ENCODE results near the gene USP13.

The USP13 gene

DNA sequence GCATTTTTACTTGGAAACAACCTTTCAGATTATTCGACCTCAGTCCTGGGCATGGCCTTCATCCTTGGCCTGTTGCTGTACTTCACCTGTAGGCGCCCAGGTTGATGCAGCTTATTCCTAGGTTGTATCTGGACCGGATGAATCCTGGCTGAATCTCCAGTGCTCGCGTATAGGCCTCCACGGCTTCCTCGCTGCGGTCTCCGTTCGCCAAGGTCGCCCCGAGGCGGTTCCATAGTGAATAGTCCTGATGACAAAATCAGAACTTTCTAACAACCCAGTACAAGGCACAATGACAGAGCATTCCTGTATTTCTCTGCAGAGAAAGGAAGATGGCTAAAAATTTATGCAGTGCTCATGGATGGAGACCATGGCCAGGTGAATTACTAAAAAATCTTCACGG is 154.7 kb downstream of the USP13 start:
- DNase-seq, result no peak

DNA sequence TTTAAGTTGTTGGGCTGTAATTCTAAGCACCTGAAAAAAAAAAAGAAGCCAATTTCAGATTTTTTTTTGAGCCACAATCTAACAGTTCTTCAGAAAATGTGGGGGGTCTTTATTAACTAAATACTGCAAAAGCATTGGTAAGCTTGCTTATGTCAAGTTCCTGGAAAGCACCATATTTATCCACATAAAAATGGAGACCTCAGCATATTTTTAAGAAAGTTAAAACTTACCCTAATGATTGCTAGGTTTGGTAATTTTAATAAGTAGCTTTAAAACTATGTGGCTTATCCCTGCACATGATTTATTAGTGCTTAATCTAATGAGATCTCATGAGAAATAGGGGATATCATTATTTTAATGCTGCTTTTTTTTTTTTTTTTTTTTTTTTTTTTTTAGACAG is 156.8 kb downstream of the USP13 start:
- DNase-seq, result no peak

DNA sequence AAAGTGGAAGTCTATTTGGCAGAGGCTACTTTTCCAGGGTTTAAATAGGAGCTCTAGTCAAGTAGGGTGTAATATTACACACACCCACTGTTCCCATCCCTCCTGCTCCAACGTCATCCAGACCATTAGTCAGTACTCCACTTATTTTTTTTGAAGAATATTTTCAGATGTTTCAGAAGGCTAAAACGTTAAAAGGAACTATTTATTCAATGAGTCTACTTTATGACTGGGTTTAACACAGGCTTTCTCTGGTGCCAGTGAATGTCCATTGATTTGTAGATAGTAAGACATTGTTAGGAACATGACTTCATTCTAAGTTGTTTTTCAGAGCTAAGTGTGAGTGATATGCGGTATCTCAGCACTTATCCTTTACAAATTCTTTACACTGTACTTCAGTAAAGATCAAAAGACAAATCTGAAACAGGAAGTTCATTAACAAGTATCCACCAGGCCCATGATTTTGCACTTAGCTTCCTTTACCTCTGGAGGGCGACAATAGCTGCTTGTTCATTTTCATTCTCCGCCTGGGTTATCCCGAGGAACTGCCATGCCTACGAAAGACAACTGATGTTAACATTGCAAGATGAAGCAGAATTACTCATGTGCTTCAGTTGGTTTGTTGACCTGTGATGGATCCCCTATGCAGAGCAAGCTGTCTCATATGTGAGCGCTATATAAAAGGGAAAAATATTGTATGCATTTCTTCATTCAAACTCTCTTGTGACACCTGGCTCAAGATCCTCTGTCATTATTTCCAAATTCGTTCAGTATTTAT is 158.7 kb downstream of the USP13 start:
- no peak for DNase-seq

DNA sequence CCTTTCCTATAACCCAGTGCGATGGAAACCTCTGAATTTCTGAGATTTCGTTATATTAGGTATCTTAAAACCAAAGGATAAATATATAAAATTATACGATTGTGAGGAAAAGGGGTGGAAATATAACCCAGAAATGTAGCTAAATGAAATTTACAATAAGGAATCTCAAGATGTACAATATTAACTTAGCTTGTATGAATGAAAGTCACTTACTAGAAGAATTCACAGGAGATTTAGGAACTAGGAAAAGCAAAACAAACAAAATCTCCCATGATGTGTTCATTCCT is 159.2 kb downstream of the USP13 start:
- no peak for DNase-seq

DNA sequence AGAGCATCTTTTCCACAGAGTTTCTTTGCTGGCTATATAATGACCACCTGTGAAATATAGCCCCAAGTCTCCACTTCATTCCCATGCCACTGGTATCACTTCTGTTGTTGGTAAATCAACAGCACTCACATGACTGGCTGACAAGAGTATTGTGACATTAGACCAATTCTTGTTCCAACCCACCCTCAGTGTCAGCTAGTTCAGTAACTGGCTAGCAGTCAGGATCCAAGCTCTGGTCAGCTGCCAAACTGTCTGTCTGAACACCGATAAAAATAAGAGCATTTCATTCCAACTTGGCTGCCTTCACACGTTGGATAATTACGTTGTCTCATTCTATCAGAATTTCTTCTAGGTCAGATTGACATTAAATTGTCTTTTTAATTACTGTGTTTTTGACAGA is 166.5 kb downstream of the USP13 start:
- no peak for DNase-seq

DNA sequence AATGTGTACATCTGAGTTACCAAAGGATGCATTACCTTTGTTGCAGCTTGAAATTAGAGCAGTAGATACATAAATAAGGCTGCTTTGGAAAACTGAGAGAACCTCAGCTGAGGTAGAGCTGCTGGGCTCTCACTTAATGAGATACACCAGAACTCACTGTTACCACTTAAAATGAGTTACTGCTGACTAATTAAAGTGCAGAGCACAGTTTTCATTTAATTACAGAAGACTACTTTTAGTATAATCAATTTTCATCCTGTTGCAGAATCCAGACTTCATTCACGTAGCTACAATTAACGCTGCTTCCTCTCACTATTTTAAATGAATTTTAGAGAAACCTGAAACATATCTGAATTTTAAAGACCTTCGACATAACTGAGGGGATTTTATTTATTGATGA is 169.5 kb downstream of the USP13 start:
- no peak for DNase-seq

DNA sequence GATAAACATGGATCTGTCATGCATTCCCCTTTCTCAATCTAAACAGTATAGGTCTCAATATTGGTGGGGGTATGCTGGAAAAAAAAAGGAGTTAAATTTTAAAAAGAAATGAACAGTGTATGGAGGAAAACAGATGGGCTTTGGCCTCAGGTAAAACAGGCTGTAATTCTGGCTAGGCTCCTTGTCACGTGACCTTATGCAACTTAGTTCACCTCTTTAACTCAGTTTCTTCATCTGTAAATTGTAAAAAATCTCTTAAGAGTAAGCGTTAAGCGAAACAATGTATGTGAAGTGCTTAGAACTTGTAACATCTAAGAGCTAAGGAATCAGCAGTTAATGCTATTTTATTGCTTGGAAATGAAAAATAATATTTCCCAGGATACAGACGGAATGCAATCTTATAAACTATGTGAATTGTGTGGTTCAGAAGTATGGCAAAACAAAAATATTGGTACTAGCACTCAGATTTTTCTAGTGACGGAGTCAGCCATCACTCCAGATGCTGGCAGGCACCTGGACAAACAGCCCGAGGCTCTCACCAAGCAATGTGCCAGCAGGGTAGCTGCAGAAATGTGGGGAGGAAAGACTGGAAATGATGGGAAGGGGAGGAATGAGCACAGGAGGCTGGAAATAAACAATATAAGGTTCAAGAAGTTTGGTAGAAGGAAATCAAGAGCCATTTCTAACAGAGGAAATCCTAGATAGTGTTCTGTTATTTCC is 172.8 kb downstream of the USP13 start:
- DNase-seq, result no peak

DNA sequence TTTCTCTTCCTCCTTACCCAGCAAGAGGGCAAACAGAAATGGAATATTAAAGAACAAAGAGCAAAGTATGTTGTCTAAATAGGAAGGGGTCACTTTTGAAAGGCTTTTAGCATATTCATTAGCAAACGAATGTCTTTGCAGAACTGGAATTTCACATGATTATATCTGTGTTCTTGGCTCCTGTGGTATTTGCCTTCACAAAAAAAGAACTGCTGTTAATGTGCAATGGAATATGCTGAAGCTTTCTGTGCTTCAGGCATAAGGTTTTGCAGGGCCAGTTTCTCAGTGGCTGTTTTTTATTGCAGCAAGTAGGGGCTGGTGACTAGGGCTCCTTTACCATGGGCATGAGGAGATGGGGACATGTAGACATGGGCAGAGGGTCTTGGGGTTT is 173.4 kb downstream of the USP13 start:
- no peak for DNase-seq

DNA sequence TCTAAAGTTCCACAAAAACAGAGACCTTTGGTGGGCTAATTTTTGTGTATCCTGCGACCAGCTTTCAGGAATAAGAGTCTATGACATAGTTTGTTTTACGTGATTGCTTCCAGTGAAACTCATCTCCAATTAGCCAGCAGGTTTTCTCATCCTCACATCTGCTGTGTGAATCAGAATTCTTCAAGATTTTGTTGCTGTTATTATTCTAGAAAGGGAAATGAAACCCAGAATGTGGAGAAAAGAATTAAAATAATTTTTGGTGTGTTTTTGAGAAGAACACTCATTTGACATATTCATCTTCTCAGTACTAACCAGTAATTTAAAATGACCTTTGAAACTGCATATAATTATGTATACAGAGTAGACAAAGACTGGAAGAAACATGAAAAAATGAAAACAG is 175.9 kb downstream of the USP13 start:
- no peak for DNase-seq

DNA sequence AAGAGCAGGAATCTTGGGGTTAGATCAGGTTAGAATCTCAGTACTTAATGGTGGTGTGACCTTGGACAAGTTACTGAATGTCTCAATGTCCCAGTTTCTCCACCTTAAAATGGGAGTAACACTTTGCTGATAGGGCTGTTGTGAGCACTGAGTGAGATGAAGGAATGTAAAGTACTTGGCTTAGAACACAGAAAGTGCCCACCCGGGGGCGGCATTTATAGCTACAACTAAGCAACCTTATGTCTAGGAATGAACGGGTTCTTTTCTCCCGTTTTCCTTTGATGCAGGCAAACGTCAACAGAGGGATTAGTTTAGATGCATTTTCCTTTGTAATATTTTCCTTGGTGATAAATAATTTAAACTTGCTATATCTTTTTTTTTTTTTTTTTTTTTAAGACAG is 176.6 kb downstream of the USP13 start:
- no peak for DNase-seq

DNA sequence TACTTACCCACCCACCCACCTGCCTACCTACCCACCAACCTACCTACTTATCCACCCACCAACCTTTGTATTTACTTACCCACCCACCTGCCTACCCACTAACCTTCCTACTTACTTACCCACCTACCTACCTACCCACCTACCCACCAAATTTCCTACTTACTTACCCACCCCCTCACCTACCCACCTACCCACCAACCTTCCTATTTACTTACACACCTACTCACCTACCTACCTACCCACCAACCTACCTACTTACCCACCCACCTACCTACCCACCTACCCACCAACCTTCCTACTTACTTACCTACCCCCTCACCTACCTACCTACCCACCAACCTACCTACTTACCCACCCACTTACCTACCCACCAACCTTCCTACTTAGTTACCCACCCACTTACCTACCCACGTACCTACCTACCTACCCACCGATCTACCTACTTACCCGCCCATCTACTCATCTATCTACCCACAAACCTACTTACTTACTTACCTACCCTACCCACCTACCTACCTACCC is 179.6 kb downstream of the USP13 start:
- no peak for DNase-seq

DNA sequence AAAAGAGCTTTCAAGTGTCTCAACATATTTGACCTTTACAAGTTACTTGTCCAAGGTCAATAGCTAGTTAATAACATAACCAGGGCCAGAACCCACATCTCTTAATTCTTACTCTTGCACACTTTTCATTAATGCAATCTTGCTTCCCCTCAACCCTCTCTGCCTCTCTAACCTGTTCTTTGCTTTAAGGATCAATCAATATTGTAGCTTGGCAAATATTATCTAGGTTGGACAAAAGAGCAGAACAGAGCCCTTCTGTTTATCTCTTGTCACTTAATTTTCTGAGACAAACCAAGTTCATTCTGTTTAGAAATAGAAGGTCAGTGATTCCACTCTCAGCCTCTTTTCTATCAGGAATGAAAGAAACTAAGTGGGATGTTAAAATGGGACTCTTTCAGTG is 180.5 kb downstream of the USP13 start:
- DNase-seq, result no peak

DNA sequence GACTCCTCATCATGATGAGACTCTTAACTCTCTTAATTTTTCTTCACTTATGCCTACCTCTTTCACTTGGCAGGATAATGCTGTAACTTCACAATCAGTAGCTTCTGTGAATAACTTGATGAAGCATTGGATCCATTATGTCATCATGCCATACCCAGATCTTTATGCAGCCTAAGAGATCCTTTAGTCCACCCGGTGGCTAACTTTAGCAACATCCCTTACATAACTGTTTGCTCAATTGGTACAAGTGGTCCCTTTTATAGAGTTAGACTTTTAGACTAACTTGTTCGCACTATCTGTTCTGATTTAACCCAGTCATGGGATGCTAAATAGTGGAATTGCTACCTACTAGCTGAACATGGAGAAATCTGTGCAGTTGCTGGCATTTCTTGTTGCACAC is 184.5 kb downstream of the USP13 start:
- no peak for DNase-seq
